DOHH2 (cell line): Measurements from ENCODE around the gene SEMA5B.

Experiments
- H3F3A ChIP-seq: fragments of 200-600 bp; sonication (generic), shearing (Covaris generic); 2 replicates; pipeline ENCODE4 v1.6.0; 2016; ENCODE audit warnings: antibody characterized with exemption, mild to moderate bottlenecking; ENCODE audit not compliant: control insufficient read depth, insufficient read depth
- H3K27ac ChIP-seq: fragments of 200-600 bp; sonication (generic); 2 replicates; pipeline ENCODE4 v1.5.1; 2014; ENCODE audit warnings: low read depth, mild to moderate bottlenecking, low read length, moderate library complexity
- H3K27me3 ChIP-seq: fragments of 200-600 bp; sonication (generic); 2 replicates; pipeline ENCODE4 v1.6.1; 2014; ENCODE audit warnings: mild to moderate bottlenecking, low read length, mixed read lengths; ENCODE audit not compliant: control insufficient read depth
- H3K36me3 ChIP-seq: fragments of 200-600 bp; sonication (generic); 2 replicates; pipeline ENCODE4 v1.6.1; 2014; ENCODE audit warnings: mild to moderate bottlenecking, low read length, moderate library complexity, mixed read lengths; ENCODE audit not compliant: control insufficient read depth
- H3K4me1 ChIP-seq: fragments of 200-600 bp; sonication (generic); 2 replicates; pipeline ENCODE4 v1.6.1; 2014; ENCODE audit warnings: mild to moderate bottlenecking, low read length, mixed read lengths; ENCODE audit not compliant: control insufficient read depth
- H3K4me2 ChIP-seq: fragments of 200-600 bp; sonication (generic); 2 replicates; pipeline ENCODE4 v1.6.0; 2014; ENCODE audit warnings: mild to moderate bottlenecking, low read length, moderate library complexity
- H3K4me3 ChIP-seq: fragments of 200-600 bp; sonication (generic); 2 replicates; pipeline ENCODE4 v1.5.1; 2014; ENCODE audit warnings: mild to moderate bottlenecking, low read length, mixed read lengths
- H3K79me2 ChIP-seq: fragments of 200-600 bp; sonication (generic); 2 replicates; pipeline ENCODE4 v1.6.1; 2014; ENCODE audit warnings: mild to moderate bottlenecking, low read length, mixed read lengths; ENCODE audit not compliant: control insufficient read depth
- H3K9me2 ChIP-seq: fragments of 200-600 bp; sonication (generic); replicated peaks from 2 replicates; pipeline ENCODE4 v1.6.1; 2014; ENCODE audit warnings: mild to moderate bottlenecking, low read length, mixed read lengths; ENCODE audit not compliant: control insufficient read depth
- H3K9me3 ChIP-seq: fragments of 200-600 bp; sonication (generic); 2 replicates; pipeline ENCODE4 v1.6.1; 2014; ENCODE audit warnings: antibody characterized with exemption, low read length, mixed read lengths; ENCODE audit not compliant: control insufficient read depth, insufficient read depth
- H4K20me1 ChIP-seq: fragments of 200-600 bp; sonication (generic); 2 replicates; pipeline ENCODE4 v1.6.0; 2014; ENCODE audit warnings: low read depth, mild to moderate bottlenecking, antibody characterized with exemption, low read length, moderate library complexity; ENCODE audit not compliant: control insufficient read depth, insufficient read depth
- CTCF ChIP-seq: fragments of 200-600 bp; sonication (generic); IDR thresholded peaks from one replicate; pipeline ENCODE4 v1.5.1; 2014; ENCODE audit warnings: antibody characterized with exemption, mild to moderate bottlenecking, low read depth, low read length; ENCODE audit not compliant: poor library complexity, severe bottlenecking
- EZH2phosphoT487 ChIP-seq: fragments of 200-600 bp; sonication (generic); IDR thresholded peaks from 2 replicates; pipeline ENCODE4 v1.6.1; 2017; ENCODE audit warnings: borderline replicate concordance, mild to moderate bottlenecking, antibody characterized with exemption, low read length, moderate library complexity, mixed read lengths

SEMA5B gene

GRCh38 chr3:122942239-122942638, 85.3 kb downstream of the SEMA5B start:
- Histone ChIP-seq H3K4me2 (no peak overlapping the region), H3F3A (no peaks in the 10 kb centered on the region), H3K4me1 (no peaks in the 10 kb centered on the region), H4K20me1 (no peaks in the 10 kb centered on the region), H3K27me3 (no peaks in the 10 kb centered on the region; the same call in 1 of the 2 replicates), H3K79me2 (no peaks in the 10 kb centered on the region), H3K9me3 (no peaks in the 10 kb centered on the region), H3K36me3 (no peaks in the 10 kb centered on the region), H3K4me3 (no peak overlapping the region), H3K27ac (no peak overlapping the region), H3K9me2 (no peaks in the 10 kb centered on the region)
- TF ChIP-seq CTCF (no peak), EZH2phosphoT487 (no peak)

GRCh38 chr3:122941228-122942206, 86.0 kb downstream of the SEMA5B start:
- Histone ChIP-seq H3K4me3 (no peak overlapping the region), H3F3A (no peaks in the 10 kb centered on the region), H3K79me2 (no peaks in the 10 kb centered on the region), H3K27me3 (no peaks in the 10 kb centered on the region; the same call in 1 of the 2 replicates), H3K9me3 (no peaks in the 10 kb centered on the region), H4K20me1 (no peaks in the 10 kb centered on the region), H3K36me3 (no peaks in the 10 kb centered on the region), H3K4me1 (no peaks in the 10 kb centered on the region), H3K9me2 (no peaks in the 10 kb centered on the region), H3K4me2 (no peak overlapping the region), H3K27ac (no peak overlapping the region)
- no peak for TF ChIP-seq CTCF
- TF ChIP-seq EZH2phosphoT487, result no peak

- Histone ChIP-seq H3K27ac (no peak overlapping the region), H3K36me3 (no peaks in the 10 kb centered on the region), H3K4me3 (no peak overlapping the region), H4K20me1 (no peaks in the 10 kb centered on the region), H3K4me1 (no peaks in the 10 kb centered on the region), H3K9me3 (no peaks in the 10 kb centered on the region), H3F3A (no peaks in the 10 kb centered on the region), H3K79me2 (no peaks in the 10 kb centered on the region), H3K9me2 (no peaks in the 10 kb centered on the region), H3K27me3 (no peaks in the 10 kb centered on the region; the same call in 1 of the 2 replicates), H3K4me2 (no peak overlapping the region)
- TF ChIP-seq EZH2phosphoT487 (no peak), CTCF (no peak)
Measured at GRCh38 chr3:122940628-122941086, 86.9 kb downstream of the SEMA5B start.
